Measurements from ENCODE around the gene PPFIA4.

The PPFIA4 gene

GRCh38 chr1:203095061-203095690, 68.9 kb downstream of the PPFIA4 start:
- in situ Hi-C loops (cut with MboI; ENCODE audit: low sequenced_read_pairs, unreplicated experiment): no loop called here
- no peak for DNase-seq (ENCODE audit: low spot score)
- no peak for TF ChIP-seq CTCF (IDR thresholded peaks at IDR 0.05; ENCODE audit: borderline replicate concordance, control extremely low read depth, extremely low read depth, insufficient read depth, missing control alignments)

GRCh38 chr1:203096566-203096965, 70.3 kb downstream of the PPFIA4 start:
- DNase-seq (ENCODE audit: low spot score): no peak
- in situ Hi-C loops (cut with MboI; ENCODE audit: low sequenced_read_pairs, unreplicated experiment): no loop called here
- TF ChIP-seq CTCF (IDR thresholded peaks at IDR 0.05; ENCODE audit: borderline replicate concordance, control extremely low read depth, extremely low read depth, insufficient read depth, missing control alignments): no peak

GRCh38 chr1:203097001-203097400, 70.7 kb downstream of the PPFIA4 start:
- DNase-seq (ENCODE audit: low spot score): no peak
- in situ Hi-C loops (cut with MboI; ENCODE audit: low sequenced_read_pairs, unreplicated experiment): no loop called here
- TF ChIP-seq CTCF (IDR thresholded peaks at IDR 0.05; ENCODE audit: borderline replicate concordance, control extremely low read depth, extremely low read depth, insufficient read depth, missing control alignments): no peak

- in situ Hi-C loops (cut with MboI; ENCODE audit: low sequenced_read_pairs, unreplicated experiment): no loop called here
- DNase-seq (ENCODE audit: low spot score): no peak
Observed at GRCh38 chr1:203098445-203098844, 72.2 kb downstream of the PPFIA4 start.

GRCh38 chr1:203098914-203099520, 72.7 kb downstream of the PPFIA4 start:
- in situ Hi-C loops (cut with MboI; ENCODE audit: low sequenced_read_pairs, unreplicated experiment): no loop called here
- DNase-seq (ENCODE audit: low spot score): no peak
- no peak for TF ChIP-seq CTCF (IDR thresholded peaks at IDR 0.05; ENCODE audit: borderline replicate concordance, control extremely low read depth, extremely low read depth, insufficient read depth, missing control alignments)

More at GRCh38 chr1:203098445-203098844, 72.2 kb downstream of the PPFIA4 start:
- no peak for TF ChIP-seq CTCF (IDR thresholded peaks at IDR 0.05; ENCODE audit: borderline replicate concordance, control extremely low read depth, extremely low read depth, insufficient read depth, missing control alignments)

- no peak for TF ChIP-seq CTCF (IDR thresholded peaks at IDR 0.05; ENCODE audit: borderline replicate concordance, control extremely low read depth, extremely low read depth, insufficient read depth, missing control alignments)
- DNase-seq (ENCODE audit: low spot score): no peak
- in situ Hi-C loops (cut with MboI; ENCODE audit: low sequenced_read_pairs, unreplicated experiment): no loop called here
Observed at GRCh38 chr1:203099805-203100515, 73.7 kb downstream of the PPFIA4 start.

Data from GM13976 (cell line).